H1 (cell line): ENCODE results near the gene TLL2. TPM values are rescaled to one million over a fixed set of nuclear protein-coding genes. Genes with fewer than 3 reads are reported as not detected.

ENCODE experiments used
- ATF3 ChIP-seq: IDR thresholded peaks from 2 replicates; pipeline ENCODE4 v1.6.1; 2011; ENCODE audit warnings: low read depth, mild to moderate bottlenecking, low read length; ENCODE audit not compliant: insufficient read depth
- BCL11A ChIP-seq, 2 experiments: IDR thresholded peaks; one replicate each; pipeline ENCODE4 v1.6.1; 2011; ENCODE audit warnings: low read depth in 2 of 2, low read length in 2 of 2, mild to moderate bottlenecking in 2 of 2
- CHD7 ChIP-seq: fragments of 300-600 bp; sonication (generic); IDR thresholded peaks from 2 replicates; pipeline ENCODE4 v1.7.1; 2012; ENCODE audit warnings: low read length, moderate library complexity, mild to moderate bottlenecking, inconsistent platforms; ENCODE audit not compliant: insufficient replicate concordance
- EP300 ChIP-seq, 2 experiments: IDR thresholded peaks; 1 replicate in 1 of 2; 2 replicates in 1 of 2; pipeline ENCODE4 v1.6.1; 2011 to 2012; ENCODE audit warnings: low read depth in 2 of 2, low read length in 2 of 2, mild to moderate bottlenecking in 2 of 2, borderline replicate concordance in 1 of 2, inconsistent platforms in 1 of 2, moderate library complexity in 1 of 2
- FOSL1 ChIP-seq: IDR thresholded peaks from 2 replicates; pipeline ENCODE4 v1.6.1; 2011; ENCODE audit warnings: mild to moderate bottlenecking, low read depth, low read length, moderate library complexity; ENCODE audit not compliant: insufficient read depth
- JUN ChIP-seq: IDR thresholded peaks from 2 replicates; pipeline ENCODE4 v1.6.1; 2011; ENCODE audit warnings: low read depth, mild to moderate bottlenecking, improper control_type of control experiment, low read length
- JUND ChIP-seq: IDR thresholded peaks from 2 replicates; pipeline ENCODE4 v1.6.1; 2011; ENCODE audit warnings: mild to moderate bottlenecking, improper control_type of control experiment, low read length
- MAX ChIP-seq: IDR thresholded peaks from 2 replicates; pipeline ENCODE4 v1.6.1; 2012; ENCODE audit warnings: inconsistent platforms
- PHF8 ChIP-seq: fragments of 200-600 bp; sonication (generic); conservative IDR thresholded peaks from 2 replicates; pipeline ENCODE4 v1.7.1; 2012; ENCODE audit warnings: low read depth, mild to moderate bottlenecking, inconsistent platforms, low read length, moderate library complexity
- SAP30 ChIP-seq: fragments of 300-600 bp; sonication (generic); IDR thresholded peaks from 2 replicates; pipeline ENCODE4 v1.7.1; 2012; ENCODE audit warnings: low read length, moderate library complexity, mild to moderate bottlenecking, inconsistent platforms; ENCODE audit not compliant: insufficient read depth, insufficient replicate concordance
- TEAD4 ChIP-seq: IDR thresholded peaks from 2 replicates; pipeline ENCODE4 v1.6.1; 2012; ENCODE audit warnings: low read depth, low read length, inconsistent platforms, mixed read lengths
- polyA plus RNA-seq, 7 experiments: library from polyadenylated mRNA; depleted of rRNA in 3 of 7; stranded (reverse) in 5 of 7; unstranded in 2 of 7; fragments of >200 nt in 5 of 7; fragments of 200-250 nt in 2 of 7; gene quantifications; 1 replicate in 5 of 7; 2 replicates in 1 of 7; 4 replicates in 1 of 7; pipeline versions ENCODE4 v1.2.1 to v1.2.3, GENCODE V29; 2011 to 2013; ENCODE audit warnings: missing spikeins in 2 of 7, mixed read lengths in 2 of 7
- total RNA-seq: library from RNA; stranded (reverse); fragmentation: NEBNext Ultra II Directional; extraction: Animal tissue kit (Norgen Biotek cat#: 25700); gene quantifications from 2 replicates; pipeline ENCODE4 v1.2.1, GENCODE V29; 2021

TLL2 gene
- total and polyA plus RNA-seq, 2 of the 8 experiments (the other 6 are each of a cell fraction or from before 2014, with no cell fraction given), result 2.4 to 3.2 TPM

- TF ChIP-seq CHD7 (no peak), EP300 (IDR thresholded peaks at IDR 0.05; ENCODE audit: borderline replicate concordance in 1 of 2, low read depth in 2 of 2, low read length in 2 of 2) (no peak), JUND (no peak), BCL11A (IDR thresholded peaks at IDR 0.05; ENCODE audit: low read depth in 2 of 2, low read length in 2 of 2) (no peak), FOSL1 (no peak), JUN (no peak), MAX (no peak), SAP30 (no peak), ATF3 (no peak), PHF8 (no peak), TEAD4 (no peak)
Observed at GRCh38 chr10:96344178-96344577, 169.5 kb downstream of the TLL2 start (continued).
